ENCODE data around the gene CROCC.
"Not testable (repeated sequence)": the region's sequence is repeated elsewhere in the genome, so short reads cannot be mapped to it uniquely, and the experiment has no call there.

- not testable (repeated sequence) for TF ChIP-seq CTCF (IDR thresholded peaks at IDR 0.05); EP300 (IDR thresholded peaks at IDR 0.05; ENCODE audit: low read depth); POLR2AphosphoS5 (IDR thresholded peaks at IDR 0.05)
These were observed 23.8 kb downstream of the CROCC start for GRCh38 chr1:16945512-16945911.

All from transverse colon (tissue), 4 donors.